Measurements from ENCODE around the gene PCGF3. TPM values are rescaled to one million over a fixed set of nuclear protein-coding genes. Genes with fewer than 3 reads are reported as not detected.
"Not testable (repeated sequence)": the region's sequence is repeated elsewhere in the genome, so short reads cannot be mapped to it uniquely, and the experiment has no call there.

The PCGF3 gene
- total RNA-seq, 4 donors from 2014 or later, result 31.0 to 67.1 (median 48.8) TPM

DNA sequence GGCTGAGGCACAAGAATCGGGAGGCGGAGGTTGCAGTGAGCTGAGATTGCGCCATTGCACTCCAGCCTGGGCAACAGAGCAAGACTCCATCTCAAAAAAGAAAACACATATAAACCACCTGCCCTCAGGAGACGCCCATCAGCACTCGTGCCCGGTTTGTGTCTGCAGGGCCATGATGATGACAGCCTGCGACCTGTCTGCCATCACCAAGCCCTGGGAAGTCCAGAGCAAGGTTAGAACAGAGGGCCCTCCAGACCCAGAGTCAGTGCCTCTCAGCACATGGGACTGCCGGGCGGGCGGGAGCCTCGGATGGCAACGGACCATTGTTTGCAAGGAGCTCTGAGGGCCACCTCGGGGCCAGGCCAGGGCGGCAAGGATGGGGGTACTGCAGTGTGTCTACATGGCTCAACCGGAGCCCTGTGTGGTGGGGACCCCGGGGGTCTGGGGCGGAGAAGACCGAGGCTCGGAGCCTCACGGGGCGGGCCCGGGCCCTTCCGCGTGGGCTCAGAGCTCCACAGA, 40.9 kb upstream of the PCGF3 start:
- ATAC-seq (ENCODE audit: low FRiP score) (no peak), DNase-seq (ENCODE audit: low spot score) (no peak)
- TF ChIP-seq, protein P1, sequence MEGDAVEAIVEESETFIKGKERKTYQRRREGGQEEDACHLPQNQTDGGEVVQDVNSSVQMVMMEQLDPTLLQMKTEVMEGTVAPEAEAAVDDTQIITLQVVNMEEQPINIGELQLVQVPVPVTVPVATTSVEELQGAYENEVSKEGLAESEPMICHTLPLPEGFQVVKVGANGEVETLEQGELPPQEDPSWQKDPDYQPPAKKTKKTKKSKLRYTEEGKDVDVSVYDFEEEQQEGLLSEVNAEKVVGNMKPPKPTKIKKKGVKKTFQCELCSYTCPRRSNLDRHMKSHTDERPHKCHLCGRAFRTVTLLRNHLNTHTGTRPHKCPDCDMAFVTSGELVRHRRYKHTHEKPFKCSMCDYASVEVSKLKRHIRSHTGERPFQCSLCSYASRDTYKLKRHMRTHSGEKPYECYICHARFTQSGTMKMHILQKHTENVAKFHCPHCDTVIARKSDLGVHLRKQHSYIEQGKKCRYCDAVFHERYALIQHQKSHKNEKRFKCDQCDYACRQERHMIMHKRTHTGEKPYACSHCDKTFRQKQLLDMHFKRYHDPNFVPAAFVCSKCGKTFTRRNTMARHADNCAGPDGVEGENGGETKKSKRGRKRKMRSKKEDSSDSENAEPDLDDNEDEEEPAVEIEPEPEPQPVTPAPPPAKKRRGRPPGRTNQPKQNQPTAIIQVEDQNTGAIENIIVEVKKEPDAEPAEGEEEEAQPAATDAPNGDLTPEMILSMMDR (IDR thresholded peaks at IDR 0.05), result no peak

DNA sequence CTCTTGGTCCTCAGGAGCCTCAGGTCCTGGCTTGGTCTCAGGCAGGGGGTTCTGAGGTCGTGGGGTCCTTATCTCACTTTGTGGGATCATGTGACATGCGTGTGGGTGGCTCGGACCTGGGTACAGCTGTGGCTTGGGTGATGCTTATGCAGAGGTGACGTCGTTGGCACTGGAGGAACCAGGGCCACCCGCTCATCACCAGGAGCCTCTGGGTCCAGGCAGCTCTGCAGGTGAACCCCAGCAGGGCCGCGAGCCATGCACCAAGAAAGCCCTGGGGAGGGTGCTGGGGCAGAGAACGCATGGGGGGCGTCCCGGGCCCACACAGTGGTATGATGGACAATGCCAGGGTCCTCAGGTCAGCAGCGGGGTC, 40.3 kb upstream of the PCGF3 start:
- TF ChIP-seq, protein P1 (IDR thresholded peaks at IDR 0.05), result no peak
- DNase-seq (ENCODE audit: low spot score) (no peak), ATAC-seq (ENCODE audit: low FRiP score) (no peak)

DNA sequence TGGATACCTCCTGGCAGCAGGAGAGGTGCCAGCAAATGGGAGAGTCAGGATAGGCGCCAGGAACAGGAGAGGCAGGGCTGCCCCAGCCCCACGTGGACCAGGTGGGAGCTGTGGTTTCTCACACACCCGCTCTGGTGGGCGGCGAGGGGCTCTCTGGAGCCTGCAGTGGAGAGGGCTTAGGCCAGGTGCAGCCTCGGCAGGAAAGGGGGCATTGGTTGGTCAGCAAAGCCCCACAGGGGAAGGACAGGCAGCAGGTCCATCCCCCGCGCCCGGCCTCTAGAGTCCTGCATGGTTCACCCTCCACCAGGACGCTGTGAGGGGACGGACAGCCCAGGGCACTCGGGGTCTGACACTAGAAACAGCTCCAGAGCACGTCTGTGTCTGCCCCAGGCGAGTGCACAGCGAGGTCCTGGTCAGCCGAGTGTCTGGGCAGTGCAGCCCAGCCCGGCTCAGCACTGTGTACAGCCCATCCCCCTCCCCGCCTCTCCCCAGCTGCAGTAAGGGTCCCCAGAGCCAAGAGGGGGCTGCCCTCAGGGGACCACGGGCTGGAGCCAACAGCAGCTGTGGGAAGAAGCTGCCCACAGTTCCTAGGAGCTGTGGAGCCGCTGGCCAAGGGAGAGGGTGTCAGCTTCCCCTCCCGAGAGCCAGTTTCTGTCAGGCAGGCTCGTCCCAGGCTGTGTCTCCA, 39.7 kb upstream of the PCGF3 start:
- ATAC-seq (ENCODE audit: low FRiP score), result no peak
- TF ChIP-seq, protein P1 (IDR thresholded peaks at IDR 0.05), result no peak
- no peak for DNase-seq (ENCODE audit: low spot score)

DNA sequence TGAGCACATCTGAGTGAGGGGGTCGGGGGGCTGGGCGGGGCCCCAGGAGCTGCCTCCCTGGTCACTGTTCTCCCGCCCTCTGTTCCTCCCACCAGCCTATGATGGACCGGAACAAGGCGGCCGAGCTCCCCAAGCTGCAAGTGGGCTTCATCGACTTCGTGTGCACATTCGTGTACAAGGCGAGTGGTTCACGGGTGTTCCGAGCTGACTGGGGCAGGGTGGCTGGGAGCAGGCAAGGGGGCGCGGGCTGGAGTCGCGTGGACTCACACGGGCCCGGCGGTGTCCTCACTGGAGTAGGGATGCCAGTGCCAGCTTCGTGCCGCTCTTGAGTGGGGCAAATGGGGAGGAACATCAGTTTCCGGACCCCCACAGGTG, 39.2 kb upstream of the PCGF3 start:
- no peak for DNase-seq (ENCODE audit: low spot score)
- ATAC-seq (ENCODE audit: low FRiP score), result no peak
- TF ChIP-seq, protein P1 (IDR thresholded peaks at IDR 0.05), result no peak

DNA sequence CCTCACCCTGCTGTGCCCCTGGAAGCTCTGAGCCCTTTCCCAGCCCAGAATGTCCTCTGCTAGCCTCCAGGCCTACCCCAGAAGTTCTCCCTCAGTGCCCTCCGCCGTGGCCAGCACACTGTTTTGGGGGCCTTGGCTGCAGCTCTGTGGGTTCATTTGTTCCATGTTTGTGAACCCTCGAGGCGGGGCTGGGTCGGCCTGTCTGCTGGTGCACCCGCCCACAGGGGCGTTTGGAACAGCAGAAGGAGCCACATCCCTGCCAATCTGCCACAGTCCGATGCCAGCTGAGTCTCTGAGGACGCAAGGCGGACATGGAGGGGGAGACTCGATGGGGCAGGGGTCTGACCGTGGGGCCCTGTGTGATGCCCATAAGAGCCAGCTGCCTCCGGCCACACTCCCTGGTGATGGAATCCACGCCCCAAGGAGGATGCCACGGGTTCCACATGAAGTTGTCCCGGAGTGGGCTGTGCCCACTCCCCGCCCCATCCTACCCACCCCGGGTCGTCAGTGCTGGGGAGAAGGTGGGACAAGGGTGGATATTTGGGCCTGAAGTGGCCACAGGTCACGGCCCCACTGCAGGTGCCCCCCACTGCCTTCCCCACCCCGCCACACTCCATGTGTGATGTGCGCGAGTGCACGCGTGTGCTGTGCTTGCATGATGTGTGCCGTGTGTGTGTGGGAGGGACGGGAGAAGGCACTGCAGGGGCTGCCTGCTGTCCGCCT, 38.6 kb upstream of the PCGF3 start:
- no peak for ATAC-seq (ENCODE audit: low FRiP score)

DNA sequence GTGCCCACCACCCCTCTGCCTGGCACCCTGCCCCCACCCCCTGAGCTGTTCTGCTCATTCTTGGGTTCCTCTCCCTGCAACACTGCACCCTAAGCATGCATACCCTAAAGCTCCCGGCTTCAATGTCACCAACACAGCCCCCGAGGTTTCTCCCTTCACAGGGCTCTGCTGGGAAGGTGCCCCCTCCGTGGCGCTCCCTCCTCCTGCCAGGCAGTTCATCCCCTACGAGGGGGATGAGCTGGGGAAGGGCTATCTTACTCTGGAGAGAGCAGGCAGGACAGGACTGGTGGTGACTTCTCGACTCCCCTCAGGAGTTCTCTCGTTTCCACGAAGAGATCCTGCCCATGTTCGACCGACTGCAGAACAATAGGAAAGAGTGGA, 38.1 kb upstream of the PCGF3 start:
- TF ChIP-seq, protein P1 (IDR thresholded peaks at IDR 0.05), result no peak
- no peak for DNase-seq (ENCODE audit: low spot score)
- ATAC-seq (ENCODE audit: low FRiP score), result no peak

More for the DNA sequence above, 38.6 kb upstream of the PCGF3 start:
- TF ChIP-seq, protein P1 (IDR thresholded peaks at IDR 0.05), result no peak
- DNase-seq (ENCODE audit: low spot score), result no peak

DNA sequence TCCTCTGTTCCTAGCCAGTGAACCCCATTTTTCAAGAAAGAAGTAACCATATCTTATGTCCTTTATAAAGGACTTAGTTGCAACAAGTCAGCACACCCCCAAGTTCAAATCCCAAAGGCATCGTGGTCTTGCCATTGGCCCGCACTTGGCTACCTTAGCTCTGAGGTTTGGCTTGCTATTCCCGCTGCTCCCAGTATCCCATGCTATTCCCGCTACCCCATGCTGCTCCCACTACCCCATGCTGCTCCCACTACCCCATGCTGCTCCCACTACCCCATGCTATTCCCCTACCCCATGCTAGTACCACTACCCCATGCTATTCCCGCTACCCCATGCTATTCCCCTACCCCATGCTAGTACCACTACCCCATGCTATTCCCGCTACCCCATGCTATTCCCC, 37.4 kb upstream of the PCGF3 start:
- not testable (repeated sequence) for DNase-seq (ENCODE audit: low spot score); ATAC-seq (ENCODE audit: low FRiP score)

DNA sequence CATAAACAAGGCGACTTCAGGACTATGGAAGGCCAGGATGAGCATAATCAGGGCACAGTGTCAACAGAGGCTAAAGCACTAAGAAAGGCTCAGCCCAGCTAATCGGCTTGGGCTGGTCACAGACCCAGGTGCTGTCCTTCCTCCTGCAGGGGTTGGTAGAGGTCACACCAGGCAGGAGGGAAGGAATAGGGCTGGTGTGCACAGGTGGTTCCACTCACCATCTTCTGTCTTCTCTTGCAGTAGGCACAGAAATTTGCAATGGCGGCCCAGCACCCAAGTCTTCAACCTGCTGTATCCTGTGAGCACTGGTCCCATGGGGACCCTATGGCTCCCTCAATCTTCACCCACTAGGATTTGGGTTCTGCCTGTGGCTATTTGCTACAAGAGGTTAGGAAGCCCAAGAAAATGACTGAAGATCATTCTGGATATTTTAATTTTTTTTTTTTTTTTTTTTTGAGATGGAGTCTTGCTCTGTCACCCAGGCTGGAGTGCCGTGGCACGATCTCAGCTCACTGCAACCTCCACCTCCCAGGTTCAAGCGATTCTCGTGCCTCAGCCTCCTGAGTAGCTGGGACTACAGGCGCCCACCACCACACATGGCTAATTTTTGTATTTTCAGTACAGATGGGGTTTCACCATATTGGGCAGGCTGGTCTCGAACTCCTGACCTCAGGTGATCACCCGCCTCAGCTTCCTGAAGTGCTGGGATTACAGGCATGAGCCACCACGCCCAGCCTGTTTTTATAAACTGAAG, 35.6 kb upstream of the PCGF3 start:
- ATAC-seq (ENCODE audit: low FRiP score); DNase-seq (ENCODE audit: low spot score): not testable (repeated sequence)

Measured in omental fat pad (tissue), 4 donors.